HG02870 (cell line): ENCODE measurements around the gene FOXS1.

Experiments
- ATAC-seq: cut with Tn5 transposase; IDR thresholded peaks from one replicate; pipeline ENCODE4 v1.9.1; 2021; ENCODE audit warnings: mild to moderate bottlenecking, moderate library complexity; ENCODE audit not compliant: unreplicated experiment

Gene FOXS1

DNA sequence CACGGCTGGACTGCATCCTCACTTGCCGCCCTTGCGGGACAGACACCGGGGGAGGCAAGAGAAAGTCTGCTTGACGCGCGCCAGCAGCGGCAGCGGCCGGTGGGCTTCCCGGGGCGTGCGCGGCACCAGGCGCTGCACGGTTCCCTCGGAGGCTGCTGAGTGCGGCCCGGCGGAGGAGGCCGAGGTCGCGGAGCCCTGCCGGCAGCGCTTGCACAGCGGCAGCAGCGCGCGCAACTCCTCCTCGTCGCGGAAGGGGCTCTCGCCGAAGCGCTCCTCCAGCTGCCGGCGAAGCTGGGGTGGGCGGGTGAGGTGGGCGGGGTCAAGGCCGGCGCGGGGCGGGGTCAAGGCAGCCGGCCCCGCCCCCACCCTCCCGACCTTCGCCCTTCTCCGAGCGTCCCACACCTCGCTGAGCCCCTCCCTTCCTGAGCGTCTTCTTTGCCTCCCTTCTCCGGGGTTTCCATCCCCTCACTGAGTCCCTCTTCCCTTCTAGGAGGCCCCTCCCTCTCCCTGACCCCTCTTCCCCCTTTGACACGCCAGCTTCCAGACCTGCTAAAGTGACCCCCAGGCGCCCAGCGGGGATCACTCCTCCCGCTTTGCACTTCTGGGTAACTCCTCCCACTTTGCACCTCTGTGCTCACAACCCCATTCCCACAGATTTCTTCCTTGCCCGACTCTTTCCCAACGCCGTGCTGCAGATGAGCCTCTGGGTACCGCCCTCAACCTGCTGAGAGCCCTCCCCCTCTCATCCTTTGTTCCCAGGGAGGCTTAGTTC lies 16.2 kb upstream of the FOXS1 start:
- ATAC-seq = no peak

DNA sequence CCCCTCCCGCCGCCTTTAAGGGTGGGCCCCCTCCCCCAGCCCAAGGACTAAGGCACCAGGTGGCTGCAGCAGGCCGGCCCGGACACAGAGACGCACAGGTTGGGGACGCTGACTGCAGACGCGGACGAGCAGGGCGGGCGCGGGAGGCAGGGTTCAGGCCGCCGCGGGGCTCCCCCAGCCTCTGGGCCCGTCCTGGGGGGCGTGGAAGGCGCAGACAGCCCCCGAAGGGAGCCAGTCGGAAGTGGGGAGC lies 15.7 kb upstream of the FOXS1 start:
- no peak for ATAC-seq

DNA sequence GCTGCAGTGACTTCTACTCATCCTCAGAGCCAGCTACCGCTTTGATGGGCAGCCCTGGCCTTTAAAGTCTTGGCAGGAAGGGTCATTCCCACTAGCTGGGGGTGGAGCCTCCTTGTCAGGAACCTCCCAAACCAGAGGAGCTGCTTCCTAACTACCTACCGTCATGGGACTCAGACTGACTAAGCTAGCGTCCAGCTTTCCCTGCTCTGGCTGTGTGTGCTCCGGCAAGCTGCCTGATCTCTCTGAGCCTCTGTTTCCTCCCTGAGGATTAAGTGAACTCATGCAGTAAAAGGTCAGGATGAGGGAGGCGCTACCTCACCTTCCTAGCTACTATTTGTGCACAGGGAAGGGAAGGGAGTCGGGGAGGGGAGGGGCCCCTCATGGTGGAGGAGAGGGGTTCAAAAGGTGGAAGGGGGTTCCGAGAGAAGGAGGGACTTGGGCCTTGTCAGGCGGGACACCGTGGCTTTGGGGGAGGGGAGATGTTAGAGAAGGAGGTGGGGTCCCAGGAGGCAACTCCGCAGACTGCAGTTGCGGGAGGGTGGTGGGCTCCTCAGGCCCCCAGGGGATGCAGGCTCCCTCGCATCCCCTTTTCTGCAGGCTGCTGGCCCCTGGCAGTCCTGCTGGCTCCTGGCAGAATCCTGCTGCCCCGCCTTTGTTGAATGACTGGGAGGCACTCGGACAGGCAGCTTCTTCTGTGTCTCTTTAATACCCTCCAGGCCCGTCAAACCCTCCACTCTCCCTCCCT lies 15.2 kb upstream of the FOXS1 start:
- no peak for ATAC-seq

DNA sequence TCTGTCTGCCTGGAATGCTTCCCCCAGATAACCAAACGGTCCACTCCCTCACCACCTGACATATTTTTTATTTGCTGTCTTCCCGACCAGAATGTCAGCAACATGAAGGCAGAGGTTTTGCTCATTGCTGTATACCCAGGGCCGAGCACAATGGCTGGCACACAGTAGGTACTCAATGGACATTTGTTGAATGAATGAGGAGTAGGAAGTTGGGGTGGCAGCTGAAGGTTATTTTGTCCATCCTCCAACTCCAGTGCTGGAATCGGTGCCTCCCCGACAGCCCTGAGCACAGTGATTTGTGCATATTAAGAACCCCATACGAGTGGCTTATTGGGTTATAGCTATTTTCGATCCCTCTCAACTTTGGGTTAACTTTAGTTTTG lies 14.6 kb upstream of the FOXS1 start:
- no peak for ATAC-seq

DNA sequence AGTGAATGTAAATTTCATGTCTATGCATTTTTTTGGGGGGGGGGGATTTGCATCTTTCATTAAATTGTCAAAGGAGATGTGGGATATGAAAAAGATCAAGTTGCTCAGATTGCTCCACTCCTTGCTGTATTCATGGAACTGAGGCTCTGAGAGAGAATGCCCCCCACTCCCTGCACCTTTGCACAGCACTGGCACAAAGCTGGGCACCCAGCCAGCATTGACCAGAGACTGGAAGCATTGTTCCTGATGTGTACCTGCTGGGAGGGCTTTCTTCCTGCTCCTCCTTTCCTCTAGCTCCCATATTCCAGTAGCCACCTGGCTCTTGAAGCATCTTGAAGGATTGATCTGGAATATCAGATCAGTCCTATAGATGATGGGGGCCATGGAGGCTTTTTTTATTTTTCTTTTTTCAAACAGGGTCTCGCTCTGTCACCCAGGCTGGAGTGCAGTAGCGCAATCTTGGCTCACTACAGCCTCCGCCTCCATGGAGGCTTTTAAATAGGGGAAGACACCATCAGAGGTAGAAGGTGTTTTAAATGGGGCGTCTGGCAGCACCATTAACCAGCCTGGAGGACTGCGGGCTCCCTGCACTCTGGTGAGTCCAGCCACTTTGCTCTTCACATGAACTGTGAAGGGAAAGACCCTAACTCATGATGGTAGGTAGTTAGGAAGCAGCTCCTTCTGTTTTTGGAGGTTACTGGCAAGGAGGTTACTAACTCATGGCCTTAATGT lies 14.0 kb upstream of the FOXS1 start:
- no peak for ATAC-seq

DNA sequence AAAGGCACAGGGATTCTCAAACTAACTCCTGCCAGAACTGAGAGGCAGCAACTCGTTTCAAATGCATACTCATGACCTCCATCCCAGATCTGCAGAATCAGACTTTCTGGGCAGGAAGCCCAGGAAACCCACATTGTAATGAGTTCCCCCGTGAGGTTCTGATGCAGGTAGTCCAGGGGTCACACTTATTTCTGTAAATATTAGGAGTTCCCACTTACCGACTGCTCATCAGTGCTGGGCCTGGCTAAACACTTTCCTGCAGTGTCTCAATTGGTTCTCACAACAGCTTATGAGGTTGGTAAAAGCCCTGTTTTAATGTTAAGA lies 13.3 kb upstream of the FOXS1 start:
- no peak for ATAC-seq

DNA sequence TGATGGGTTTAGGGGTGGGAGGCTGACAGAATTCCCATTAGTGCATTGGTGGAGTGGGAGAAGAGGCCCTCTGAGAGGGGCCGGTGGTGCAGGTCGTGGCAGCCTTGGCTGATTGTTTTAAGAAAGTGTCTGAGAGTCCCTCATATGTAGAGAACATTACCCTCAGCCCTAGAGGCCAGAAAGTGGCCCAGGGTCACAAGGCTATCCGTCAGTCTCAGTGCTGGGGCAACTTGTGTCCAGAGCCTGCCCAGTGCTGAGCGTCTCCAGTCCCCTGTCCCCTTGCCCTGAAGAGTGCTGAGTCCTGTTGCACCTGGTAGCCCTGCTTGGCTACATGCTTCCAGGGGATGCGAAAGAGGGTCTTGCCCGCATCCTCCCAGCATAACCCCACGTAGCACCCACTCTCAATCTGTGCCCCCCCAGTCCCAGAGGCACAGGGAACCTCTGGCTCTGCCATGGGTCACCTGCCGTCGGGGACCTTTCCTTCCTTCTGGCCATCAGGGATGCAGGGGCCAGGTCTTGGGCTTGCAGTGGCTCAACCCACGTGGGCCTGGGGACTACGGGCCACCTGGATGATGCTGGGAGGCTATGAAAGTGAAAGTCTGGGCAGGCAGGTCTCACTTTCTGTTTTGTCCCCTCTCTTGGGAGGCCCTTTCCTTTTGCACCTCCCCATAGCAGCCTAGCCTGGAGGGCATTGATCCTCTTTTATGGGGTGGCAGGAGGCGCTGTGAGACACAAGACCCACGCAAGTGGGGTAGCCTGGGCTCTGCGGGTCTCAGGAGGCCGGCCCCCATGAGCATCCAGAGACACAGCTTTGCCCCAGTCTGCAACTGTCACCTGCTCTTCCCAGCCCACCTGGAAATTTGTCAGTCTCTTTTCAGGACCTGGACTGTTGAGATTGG lies 12.7 kb upstream of the FOXS1 start:
- peak; percentile 46 for ATAC-seq

DNA sequence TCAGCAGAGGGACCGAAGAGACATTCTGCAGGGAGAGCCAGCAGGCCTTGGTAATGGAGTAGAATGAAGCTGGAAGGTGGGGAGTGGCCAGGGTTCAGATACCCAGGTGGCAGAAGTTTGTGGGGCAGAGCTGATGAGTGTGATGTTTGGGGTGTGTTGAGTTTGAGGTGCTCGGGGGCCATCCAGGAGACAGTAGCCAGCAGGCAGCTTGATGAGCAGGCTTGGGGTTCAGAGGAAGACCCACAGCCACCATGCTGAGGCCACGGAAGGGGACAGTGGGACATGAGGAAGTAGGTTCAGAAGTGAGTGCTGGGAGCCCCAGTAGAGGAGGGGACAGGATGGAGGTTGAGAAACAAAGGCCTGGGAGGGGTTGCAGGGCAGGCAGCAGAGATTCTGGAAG lies 11.1 kb upstream of the FOXS1 start:
- no peak for ATAC-seq

DNA sequence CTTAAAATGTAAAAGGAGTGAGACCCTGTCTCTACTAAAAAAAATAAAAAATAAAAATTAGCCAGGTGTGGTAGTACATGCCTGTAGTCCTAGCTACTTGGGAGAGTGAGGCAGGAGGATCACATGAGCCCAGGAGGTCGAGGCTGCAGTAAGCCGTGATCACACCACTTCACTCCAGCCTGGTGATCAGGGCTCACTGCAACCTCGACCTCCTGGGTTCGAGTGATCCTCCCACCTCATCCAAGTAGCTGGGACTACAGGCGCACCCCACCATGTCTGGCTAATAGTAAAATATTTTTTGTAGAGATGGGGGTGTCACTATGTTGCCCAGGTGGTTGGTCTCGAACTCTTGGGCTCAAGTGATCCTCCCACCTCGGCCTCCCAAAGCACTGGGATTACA lies 8.1 kb upstream of the FOXS1 start:
- no peak for ATAC-seq

DNA sequence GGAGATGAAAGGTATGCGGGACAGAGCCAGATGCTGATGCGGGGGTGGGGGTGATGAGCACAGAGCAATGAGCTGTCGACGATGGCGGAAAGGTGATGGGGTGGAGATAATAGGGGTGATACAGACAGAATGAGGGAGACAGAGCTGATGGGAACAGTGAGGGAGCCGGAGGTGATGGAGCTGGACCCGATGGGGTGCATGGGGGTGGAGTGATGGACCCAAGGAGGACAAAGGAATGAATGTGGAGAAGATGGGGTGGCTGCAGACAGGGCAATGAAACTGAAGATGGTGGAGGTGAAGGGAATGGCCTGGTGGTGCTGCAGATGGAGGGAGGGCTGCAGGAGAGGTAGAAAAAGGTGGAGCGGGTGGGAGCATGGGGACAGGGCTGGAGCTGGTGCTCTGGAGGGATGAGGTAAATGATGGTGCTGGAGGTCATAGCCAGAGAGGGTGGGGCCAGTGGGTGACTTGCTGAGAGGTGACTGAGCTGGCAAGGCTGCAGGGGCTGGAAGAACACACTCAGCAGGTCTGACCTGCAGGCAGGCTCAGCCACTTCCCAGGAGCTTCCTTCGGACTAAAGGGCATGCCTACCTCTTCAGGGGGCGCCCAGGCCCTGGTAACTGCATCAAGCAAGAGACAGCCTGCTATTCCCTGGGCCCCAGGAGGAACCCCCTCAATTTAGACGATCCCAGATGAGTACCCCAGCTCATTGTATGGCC lies 6.0 kb upstream of the FOXS1 start:
- no peak for ATAC-seq

DNA sequence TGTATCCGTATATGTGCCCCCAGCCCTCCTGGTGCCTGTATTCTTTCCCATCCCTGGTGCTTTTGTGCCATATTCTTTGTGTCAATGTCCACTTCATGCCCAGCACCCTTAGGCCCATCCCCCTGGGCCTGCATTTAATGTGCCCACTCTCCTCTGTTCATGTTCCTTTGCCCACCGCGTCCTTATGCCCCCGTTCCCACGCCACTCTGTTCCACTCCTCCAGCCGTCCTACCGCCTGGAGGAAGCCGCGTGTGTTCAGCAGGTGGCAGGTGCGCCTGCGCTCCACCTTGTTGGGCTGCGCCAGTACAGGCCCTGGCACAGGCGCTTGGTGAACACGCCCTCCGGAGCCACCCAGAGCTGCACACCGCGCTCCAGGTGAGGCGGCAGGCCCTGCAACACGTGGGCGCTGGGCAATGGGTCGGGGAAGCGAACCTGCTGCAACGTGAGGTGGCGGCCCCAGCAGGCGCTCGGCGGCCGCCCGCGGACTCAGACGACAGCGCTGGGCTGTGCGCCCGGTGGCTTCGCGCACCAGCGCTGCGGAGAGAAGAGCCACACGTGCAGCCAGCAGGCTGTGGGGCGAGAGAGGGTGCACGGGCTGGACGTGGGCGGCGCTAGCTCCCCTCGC lies 4.0 kb upstream of the FOXS1 start:
- no peak for ATAC-seq

DNA sequence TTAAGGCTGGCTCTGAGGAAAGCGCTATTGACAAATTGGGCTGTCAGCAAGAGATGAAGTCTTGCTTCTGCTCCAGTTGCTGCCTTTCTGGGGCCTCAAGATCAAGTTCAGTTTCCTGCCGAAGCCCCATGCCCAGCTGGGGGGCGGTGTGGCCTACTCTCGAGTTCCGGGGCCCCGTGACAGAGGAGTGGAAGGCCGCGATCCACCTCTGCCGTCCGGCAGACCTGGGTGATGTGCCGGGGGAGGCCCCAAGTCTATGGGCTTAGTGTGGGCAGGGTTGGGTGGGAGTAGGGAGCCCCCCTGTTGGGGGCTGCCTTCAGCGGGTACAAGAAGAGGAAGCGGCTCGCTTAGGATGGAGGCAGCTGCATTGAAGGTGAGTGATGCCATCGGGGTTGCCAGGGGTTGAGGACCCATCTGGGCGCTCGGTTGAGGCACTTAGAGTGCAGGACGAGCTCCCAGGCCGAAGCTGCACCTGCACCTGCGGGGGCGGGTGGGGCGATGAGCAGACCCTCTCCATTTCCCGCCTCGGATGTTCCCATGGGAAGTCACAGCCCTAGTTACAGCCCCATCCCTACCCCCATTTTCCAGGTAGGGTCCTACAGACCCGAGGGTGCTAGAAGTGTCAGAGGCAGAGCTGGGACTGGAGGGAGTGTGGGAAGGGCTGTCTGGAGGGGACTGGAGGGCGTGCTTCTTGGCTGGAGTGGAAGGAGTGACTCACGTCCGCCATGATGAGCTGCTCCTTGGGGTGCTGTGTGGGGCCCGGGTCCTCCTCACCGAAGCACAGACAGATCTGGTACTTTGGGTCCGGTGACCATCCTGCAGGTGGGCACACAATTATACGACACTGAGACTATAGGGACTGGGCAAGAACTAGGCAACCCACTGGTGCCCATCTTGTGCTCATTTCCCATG lies 2.9 kb upstream of the FOXS1 start:
- ATAC-seq = no peak

DNA sequence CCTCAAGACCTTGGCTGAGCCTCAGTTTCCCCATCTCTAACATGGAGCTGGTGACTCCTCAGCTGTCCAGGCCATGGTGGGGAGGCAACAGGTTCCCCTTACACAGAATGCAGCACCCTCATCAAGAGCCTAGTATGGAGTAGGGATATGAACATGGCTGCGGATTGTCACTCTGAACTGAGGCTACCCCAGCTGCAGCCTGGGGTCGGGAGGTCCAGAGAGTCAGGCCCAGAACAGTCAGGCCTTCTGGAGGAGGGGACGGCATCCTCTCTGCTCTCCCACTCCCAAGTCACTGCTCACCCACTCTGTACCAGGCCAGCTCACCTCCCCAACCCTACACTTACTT lies 1.4 kb upstream of the FOXS1 start:
- no peak for ATAC-seq

DNA sequence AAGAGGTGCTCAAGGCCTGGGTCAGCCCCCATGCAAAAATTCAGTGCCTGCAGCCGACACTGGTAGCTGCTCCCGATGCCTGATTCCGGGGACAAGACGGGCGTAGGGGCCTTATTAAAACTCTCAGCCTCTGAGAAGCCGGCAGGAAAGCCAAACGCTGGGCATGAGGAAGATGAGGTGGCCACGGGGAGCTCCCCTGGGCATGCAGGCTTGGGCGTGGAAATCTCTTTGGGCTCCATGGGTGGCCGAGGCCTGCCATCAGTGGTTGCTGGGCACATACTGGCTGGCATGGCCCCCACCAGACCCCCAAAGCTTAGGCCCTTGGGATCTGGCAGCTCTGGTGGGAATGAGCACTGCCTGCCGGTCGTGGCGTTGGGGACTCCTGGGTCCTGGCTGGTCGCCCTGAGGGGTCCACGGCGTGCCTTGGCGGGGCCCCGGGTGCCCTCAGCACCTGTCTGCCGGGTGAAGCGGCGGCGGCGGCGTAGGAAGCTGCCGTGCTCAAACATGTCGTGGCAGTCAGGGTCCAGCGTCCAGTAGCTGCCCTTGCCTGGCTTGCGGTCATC lies 586 bp downstream of the FOXS1 start:
- no peak for ATAC-seq

DNA sequence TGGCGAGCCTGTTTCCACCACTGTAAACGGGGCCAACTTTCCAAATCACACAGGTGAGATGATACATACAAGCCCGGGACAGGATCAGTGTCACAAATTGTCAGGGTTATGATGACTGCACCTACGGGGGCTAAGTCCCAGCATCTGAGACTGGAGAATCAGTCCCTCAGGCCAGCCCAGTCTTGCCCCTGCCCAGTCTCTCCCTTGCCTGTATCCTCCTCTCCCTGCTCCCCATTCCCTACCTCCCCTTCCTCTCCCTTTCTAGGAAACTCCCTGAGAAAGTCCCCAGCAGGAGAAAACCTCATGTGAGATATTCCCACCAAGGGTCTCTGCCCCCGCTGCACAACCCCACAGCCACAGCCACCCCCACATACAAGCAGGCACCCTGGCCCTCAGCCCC lies 1.5 kb downstream of the FOXS1 start:
- ATAC-seq = no peak

DNA sequence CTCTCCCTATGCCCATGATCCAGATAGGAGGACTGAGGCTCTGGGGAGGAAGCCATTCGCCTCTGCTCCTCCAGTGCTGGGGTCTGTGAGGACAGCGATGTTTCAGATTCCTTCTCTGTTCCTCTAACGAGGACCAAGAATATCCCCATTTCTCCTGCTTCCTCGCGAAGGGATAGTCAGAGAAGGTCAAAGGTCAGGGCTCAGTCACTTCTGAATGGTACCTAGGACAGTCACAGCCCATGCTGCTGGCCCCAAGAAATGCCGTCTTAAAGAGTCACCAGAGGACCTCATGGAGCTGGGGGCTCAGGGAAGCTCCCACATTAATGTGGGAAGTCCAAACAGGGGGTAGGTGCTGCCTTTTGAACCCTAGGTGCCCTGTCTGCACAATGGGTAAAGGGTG lies 2.1 kb downstream of the FOXS1 start:
- no peak for ATAC-seq

DNA sequence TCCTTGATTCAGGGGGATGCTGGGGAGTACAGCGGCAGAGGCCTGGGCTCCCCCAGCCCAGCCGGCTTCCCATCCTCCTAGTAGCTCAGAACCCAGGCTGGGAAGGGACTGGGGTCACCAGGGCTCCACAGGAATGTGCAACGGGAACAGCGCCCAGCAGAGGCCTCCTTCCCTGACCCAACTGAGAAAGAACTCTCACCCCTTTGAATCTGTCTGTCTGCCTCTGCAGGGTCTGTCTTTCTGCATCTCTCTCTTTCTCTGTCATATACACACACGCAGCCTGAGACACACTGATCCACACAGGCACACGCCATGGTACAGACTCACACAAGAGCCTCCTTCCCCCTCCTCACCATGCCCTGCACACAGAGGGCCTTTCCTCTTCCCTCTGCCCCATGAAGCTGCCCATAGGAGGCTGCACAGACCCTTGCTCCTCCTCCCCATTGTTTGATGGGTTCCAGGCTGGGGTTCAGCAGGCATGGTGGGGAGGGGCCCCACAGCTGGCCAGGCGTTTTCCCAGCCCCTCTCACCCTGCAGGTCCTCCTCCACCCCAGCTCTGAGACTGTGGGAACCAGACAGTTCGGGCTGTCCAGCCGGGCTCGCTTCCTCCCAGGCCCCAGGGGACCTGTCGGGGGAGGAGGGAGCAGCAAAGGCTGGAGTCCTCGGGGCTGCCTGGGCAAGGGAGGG lies 2.8 kb downstream of the FOXS1 start:
- ATAC-seq = no peak

DNA sequence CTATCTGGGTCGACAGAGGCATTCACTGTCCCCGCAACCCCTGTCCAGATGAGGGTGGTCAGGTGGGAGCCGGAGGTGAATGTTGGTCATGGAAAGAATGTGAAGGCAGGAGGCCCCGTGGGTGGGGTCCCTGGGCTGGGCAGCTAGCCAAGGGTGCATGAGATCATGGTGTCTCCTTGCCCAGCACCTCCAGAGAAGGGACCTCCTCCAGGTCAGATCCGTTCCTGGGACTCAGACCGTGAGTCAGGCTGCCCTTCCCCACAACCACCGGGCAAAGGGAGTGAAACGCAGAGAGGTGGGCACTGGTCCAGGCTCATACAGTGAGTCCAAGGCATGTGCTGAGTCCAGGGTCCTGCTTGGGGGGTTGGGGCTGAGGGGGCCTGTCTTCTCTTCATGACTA lies 3.5 kb downstream of the FOXS1 start:
- ATAC-seq = no peak
